SK-N-SH treated with all-trans-retinoic acid at 6 μM for 48 hours (cell line): ENCODE measurements around the gene HECTD1.
A peak's percentile ranks its signal among the peaks of the same experiment; 100 is the strongest.

ENCODE experiments used
- ATAC-seq: fragments of 200-7000 bp; cut with Tn5 transposase; 3 replicates; pipeline ENCODE4 v1.9.1; 2020; ENCODE audit warnings: mild to moderate bottlenecking, moderate library complexity
- ARNTL ChIP-seq: fragments of 450-650 bp; formaldehyde crosslinking; IDR thresholded peaks from 2 replicates; pipeline ENCODE4 v1.5.0; 2020; ENCODE audit warnings: low read depth, mild to moderate bottlenecking, moderate library complexity, borderline replicate concordance
- BACH2 ChIP-seq: fragments of 250-450 bp; sonication (Bioruptor Pico); IDR thresholded peaks from 2 replicates; pipeline ENCODE4 v1.9.0; 2021; ENCODE audit warnings: mild to moderate bottlenecking, borderline replicate concordance
- CSDC2 ChIP-seq: fragments of 250-450 bp; sonication (Bioruptor Pico); IDR thresholded peaks from 2 replicates; pipeline ENCODE4 v1.5.0; 2020; ENCODE audit warnings: mild to moderate bottlenecking, moderate library complexity
- ESRRG ChIP-seq: fragments of 250-450 bp; sonication (Bioruptor Pico); IDR thresholded peaks from 2 replicates; pipeline ENCODE4 v1.6.1; 2021; ENCODE audit warnings: mild to moderate bottlenecking
- GLIS3 ChIP-seq: fragments of 250-450 bp; sonication (Bioruptor Pico); IDR thresholded peaks from 2 replicates; pipeline ENCODE4 v1.5.0; 2020; ENCODE audit warnings: mild to moderate bottlenecking, moderate library complexity
- ISL1 ChIP-seq: fragments of 250-450 bp; sonication (Bioruptor Pico); IDR thresholded peaks from 2 replicates; pipeline ENCODE4 v2.1.2; 2022; ENCODE audit warnings: mild to moderate bottlenecking, moderate library complexity
- OSR1 ChIP-seq: fragments of 250-450 bp; sonication (Bioruptor Pico); IDR thresholded peaks from 2 replicates; pipeline ENCODE4 v1.8.0; 2022; ENCODE audit warnings: moderate library complexity, mild to moderate bottlenecking, inconsistent platforms
- SNAI2 ChIP-seq: fragments of 250-450 bp; sonication (Bioruptor Pico); IDR thresholded peaks from 2 replicates; pipeline ENCODE4 v1.5.0; 2020; ENCODE audit warnings: mild to moderate bottlenecking, moderate library complexity
- TCF4 ChIP-seq: fragments of 250-450 bp; sonication (Bioruptor Pico); IDR thresholded peaks from 2 replicates; pipeline ENCODE4 v1.8.0; 2021; ENCODE audit warnings: mild to moderate bottlenecking, moderate library complexity, borderline replicate concordance
- TOX ChIP-seq: fragments of 250-450 bp; sonication (Bioruptor Pico); IDR thresholded peaks from 2 replicates; pipeline ENCODE4 v1.8.0; 2021; ENCODE audit warnings: mild to moderate bottlenecking, moderate library complexity, borderline replicate concordance
- ZFP3 ChIP-seq: fragments of 250-450 bp; sonication (Bioruptor Pico); IDR thresholded peaks from 2 replicates; pipeline ENCODE4 v1.5.0; 2020; ENCODE audit warnings: mild to moderate bottlenecking, moderate library complexity
- ZFP30 ChIP-seq: fragments of 450-650 bp; formaldehyde crosslinking; IDR thresholded peaks from 2 replicates; pipeline ENCODE4 v1.5.0; 2022; ENCODE audit warnings: mild to moderate bottlenecking, moderate library complexity
- ZNF565 ChIP-seq: fragments of 450-650 bp; formaldehyde crosslinking; conservative IDR thresholded peaks from 2 replicates; pipeline ENCODE4 v1.5.0; 2020; ENCODE audit warnings: low read depth, mild to moderate bottlenecking, moderate library complexity
- ZNF70 ChIP-seq: fragments of 450-650 bp; formaldehyde crosslinking; IDR thresholded peaks from 2 replicates; pipeline ENCODE4 v1.5.0; 2020; ENCODE audit warnings: mild to moderate bottlenecking, moderate library complexity
- ZNF8 ChIP-seq: fragments of 450-650 bp; formaldehyde crosslinking; IDR thresholded peaks from 2 replicates; pipeline ENCODE4 v1.5.0; 2020; ENCODE audit warnings: mild to moderate bottlenecking, moderate library complexity
- TF ChIP-seq, protein P1 (sequence below): fragments of 250-450 bp; sonication (Bioruptor Pico); IDR thresholded peaks from 2 replicates; pipeline ENCODE4 v1.8.0; 2021; ENCODE audit warnings: low read depth, mild to moderate bottlenecking, moderate library complexity, borderline replicate concordance
- TF ChIP-seq, protein P2 (sequence below): fragments of 250-450 bp; sonication (Bioruptor Pico); IDR thresholded peaks from 2 replicates; pipeline ENCODE4 v1.5.0; 2020; ENCODE audit warnings: mild to moderate bottlenecking, moderate library complexity
- TF ChIP-seq, protein P3 (sequence below): fragments of 250-450 bp; sonication (Bioruptor Pico); IDR thresholded peaks from 2 replicates; pipeline ENCODE4 v1.5.1; 2021; ENCODE audit warnings: mild to moderate bottlenecking, moderate library complexity
- TF ChIP-seq, protein P4 (sequence below): fragments of 250-450 bp; sonication (Bioruptor Pico); IDR thresholded peaks from 2 replicates; pipeline ENCODE4 v1.8.0; 2020; ENCODE audit warnings: mild to moderate bottlenecking, moderate library complexity, borderline replicate concordance
- TF ChIP-seq, protein P5 (sequence below): fragments of 250-450 bp; sonication (Bioruptor Pico); IDR thresholded peaks from 2 replicates; pipeline ENCODE4 v1.5.1; 2020; ENCODE audit warnings: low read depth, mild to moderate bottlenecking, moderate library complexity

The HECTD1 gene

DNA sequence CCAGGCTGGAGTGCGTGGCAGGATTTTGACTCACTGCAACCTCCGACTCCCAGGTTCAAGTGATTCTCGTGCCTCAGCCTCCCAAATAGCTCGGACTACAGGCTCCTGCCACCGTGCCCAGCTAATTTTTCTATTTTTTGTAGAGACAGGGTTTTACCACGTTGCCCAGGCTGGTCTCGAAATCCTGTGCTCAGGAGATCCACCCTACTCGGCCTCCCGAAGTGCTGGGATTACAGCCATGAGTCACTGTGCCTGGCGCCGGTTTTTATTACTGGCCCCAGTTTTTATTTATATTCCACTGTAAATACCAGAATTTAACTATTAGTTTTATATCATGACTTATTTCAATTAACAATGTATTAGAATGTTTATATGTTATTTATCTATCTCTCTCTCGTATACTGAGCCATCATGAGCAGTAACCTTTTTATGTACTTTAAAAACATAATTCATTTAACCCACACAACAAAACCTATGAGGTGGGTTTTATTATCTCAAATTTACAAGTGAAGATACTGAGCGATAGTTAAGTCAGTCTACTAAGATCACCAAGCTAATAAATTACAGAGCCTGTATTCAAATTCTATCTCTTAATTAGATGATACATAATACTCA is 47.8 kb downstream of the HECTD1 start:
- peak; percentile 80 for ATAC-seq
- TF ChIP-seq, protein P1, sequence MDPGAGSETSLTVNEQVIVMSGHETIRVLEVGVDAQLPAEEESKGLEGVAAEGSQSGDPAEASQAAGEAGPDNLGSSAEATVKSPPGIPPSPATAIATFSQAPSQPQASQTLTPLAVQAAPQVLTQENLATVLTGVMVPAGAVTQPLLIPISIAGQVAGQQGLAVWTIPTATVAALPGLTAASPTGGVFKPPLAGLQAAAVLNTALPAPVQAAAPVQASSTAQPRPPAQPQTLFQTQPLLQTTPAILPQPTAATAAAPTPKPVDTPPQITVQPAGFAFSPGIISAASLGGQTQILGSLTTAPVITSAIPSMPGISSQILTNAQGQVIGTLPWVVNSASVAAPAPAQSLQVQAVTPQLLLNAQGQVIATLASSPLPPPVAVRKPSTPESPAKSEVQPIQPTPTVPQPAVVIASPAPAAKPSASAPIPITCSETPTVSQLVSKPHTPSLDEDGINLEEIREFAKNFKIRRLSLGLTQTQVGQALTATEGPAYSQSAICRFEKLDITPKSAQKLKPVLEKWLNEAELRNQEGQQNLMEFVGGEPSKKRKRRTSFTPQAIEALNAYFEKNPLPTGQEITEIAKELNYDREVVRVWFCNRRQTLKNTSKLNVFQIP, result no peak
- TF ChIP-seq TCF4 (CRISPR knock-in tag) (no peak), GLIS3 (CRISPR knock-in tag) (no peak), ARNTL (CRISPR knock-in tag) (no peak), ZFP3 (CRISPR knock-in tag) (no peak), ESRRG (no peak), ZNF70 (no peak)
- TF ChIP-seq, protein P2, sequence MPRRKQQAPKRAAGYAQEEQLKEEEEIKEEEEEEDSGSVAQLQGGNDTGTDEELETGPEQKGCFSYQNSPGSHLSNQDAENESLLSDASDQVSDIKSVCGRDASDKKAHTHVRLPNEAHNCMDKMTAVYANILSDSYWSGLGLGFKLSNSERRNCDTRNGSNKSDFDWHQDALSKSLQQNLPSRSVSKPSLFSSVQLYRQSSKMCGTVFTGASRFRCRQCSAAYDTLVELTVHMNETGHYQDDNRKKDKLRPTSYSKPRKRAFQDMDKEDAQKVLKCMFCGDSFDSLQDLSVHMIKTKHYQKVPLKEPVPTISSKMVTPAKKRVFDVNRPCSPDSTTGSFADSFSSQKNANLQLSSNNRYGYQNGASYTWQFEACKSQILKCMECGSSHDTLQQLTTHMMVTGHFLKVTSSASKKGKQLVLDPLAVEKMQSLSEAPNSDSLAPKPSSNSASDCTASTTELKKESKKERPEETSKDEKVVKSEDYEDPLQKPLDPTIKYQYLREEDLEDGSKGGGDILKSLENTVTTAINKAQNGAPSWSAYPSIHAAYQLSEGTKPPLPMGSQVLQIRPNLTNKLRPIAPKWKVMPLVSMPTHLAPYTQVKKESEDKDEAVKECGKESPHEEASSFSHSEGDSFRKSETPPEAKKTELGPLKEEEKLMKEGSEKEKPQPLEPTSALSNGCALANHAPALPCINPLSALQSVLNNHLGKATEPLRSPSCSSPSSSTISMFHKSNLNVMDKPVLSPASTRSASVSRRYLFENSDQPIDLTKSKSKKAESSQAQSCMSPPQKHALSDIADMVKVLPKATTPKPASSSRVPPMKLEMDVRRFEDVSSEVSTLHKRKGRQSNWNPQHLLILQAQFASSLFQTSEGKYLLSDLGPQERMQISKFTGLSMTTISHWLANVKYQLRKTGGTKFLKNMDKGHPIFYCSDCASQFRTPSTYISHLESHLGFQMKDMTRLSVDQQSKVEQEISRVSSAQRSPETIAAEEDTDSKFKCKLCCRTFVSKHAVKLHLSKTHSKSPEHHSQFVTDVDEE (CRISPR knock-in tag), result no peak
- TF ChIP-seq, protein P3, sequence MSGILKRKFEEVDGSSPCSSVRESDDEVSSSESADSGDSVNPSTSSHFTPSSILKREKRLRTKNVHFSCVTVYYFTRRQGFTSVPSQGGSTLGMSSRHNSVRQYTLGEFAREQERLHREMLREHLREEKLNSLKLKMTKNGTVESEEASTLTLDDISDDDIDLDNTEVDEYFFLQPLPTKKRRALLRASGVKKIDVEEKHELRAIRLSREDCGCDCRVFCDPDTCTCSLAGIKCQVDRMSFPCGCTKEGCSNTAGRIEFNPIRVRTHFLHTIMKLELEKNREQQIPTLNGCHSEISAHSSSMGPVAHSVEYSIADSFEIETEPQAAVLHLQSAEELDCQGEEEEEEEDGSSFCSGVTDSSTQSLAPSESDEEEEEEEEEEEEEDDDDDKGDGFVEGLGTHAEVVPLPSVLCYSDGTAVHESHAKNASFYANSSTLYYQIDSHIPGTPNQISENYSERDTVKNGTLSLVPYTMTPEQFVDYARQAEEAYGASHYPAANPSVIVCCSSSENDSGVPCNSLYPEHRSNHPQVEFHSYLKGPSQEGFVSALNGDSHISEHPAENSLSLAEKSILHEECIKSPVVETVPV, result no peak

DNA sequence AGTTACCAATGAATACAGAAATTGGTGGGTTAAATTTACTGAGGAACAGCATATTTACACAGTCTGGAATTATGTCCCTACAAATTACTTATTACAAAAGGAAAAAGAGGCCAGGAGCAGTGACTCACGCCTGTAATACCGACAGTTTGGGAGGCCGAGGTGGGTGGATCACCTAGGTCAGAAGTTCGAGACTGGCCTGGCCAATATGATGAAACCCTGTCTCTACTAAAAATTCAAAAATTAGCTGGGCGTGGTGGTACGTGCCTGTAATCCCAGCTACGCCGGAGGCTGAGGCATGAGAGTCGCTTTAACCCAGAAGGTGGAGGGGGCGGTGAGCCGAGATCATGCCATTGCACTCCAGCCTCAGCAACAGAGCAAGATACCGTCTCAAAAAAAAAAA is 52.6 kb downstream of the HECTD1 start:
- no peak for TF ChIP-seq ESRRG
- TF ChIP-seq TCF4 (CRISPR knock-in tag), result no peak
- TF ChIP-seq ZNF70, result no peak
- TF ChIP-seq SNAI2, result no peak
- TF ChIP-seq, protein P1, result no peak
- TF ChIP-seq ZNF8 (CRISPR knock-in tag), result no peak
- TF ChIP-seq OSR1, result no peak
- TF ChIP-seq ARNTL (CRISPR knock-in tag), result no peak
- TF ChIP-seq, protein P3, result no peak
- no peak for TF ChIP-seq CSDC2 (CRISPR knock-in tag)
- TF ChIP-seq BACH2, result no peak
- no peak for TF ChIP-seq ZNF565 (CRISPR knock-in tag)
- TF ChIP-seq ZFP3 (CRISPR knock-in tag), result no peak
- TF ChIP-seq, protein P4, sequence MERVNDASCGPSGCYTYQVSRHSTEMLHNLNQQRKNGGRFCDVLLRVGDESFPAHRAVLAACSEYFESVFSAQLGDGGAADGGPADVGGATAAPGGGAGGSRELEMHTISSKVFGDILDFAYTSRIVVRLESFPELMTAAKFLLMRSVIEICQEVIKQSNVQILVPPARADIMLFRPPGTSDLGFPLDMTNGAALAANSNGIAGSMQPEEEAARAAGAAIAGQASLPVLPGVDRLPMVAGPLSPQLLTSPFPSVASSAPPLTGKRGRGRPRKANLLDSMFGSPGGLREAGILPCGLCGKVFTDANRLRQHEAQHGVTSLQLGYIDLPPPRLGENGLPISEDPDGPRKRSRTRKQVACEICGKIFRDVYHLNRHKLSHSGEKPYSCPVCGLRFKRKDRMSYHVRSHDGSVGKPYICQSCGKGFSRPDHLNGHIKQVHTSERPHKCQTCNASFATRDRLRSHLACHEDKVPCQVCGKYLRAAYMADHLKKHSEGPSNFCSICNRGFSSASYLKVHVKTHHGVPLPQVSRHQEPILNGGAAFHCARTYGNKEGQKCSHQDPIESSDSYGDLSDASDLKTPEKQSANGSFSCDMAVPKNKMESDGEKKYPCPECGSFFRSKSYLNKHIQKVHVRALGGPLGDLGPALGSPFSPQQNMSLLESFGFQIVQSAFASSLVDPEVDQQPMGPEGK (CRISPR knock-in tag), result no peak
- TF ChIP-seq, protein P5, sequence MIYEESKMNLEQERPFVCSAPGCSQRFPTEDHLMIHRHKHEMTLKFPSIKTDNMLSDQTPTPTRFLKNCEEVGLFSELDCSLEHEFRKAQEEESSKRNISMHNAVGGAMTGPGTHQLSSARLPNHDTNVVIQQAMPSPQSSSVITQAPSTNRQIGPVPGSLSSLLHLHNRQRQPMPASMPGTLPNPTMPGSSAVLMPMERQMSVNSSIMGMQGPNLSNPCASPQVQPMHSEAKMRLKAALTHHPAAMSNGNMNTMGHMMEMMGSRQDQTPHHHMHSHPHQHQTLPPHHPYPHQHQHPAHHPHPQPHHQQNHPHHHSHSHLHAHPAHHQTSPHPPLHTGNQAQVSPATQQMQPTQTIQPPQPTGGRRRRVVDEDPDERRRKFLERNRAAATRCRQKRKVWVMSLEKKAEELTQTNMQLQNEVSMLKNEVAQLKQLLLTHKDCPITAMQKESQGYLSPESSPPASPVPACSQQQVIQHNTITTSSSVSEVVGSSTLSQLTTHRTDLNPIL (CRISPR knock-in tag), result no peak
- no peak for TF ChIP-seq ISL1 (CRISPR knock-in tag)
- TF ChIP-seq, protein P2 (CRISPR knock-in tag), result no peak
- no peak for TF ChIP-seq ZFP30
- TF ChIP-seq TOX, result no peak
- ATAC-seq, result peak; percentile 42
